A673 (cell line): ENCODE measurements around the gene KRT37. TPM values are rescaled to one million over a fixed set of nuclear protein-coding genes. Genes with fewer than 3 reads are reported as not detected.

Experiments used
- BruUV-seq: library from RNA; stranded (reverse); fragments of 400-500 nt; replicated peaks from 2 replicates; lab custom pipeline; 2021; lab: Mats Ljungman, UMichigan
- CTCF ChIA-PET: fragments of 300-600 bp; sonication (Branson Sonifier 250); formaldehyde crosslinking; loops from one replicate; lab custom pipeline; 2022; ENCODE audit warnings: antibody characterized with exemption; lab: Charles Lee
- POLR2A ChIA-PET: fragments of 300-600 bp; sonication (Branson Sonifier 250); formaldehyde crosslinking; loops from one replicate; lab custom pipeline; 2022; ENCODE audit warnings: antibody characterized with exemption; ENCODE audit not compliant: low non-redundant PET; lab: Charles Lee
- DNase-seq: peaks from one replicate; pipeline ENCODE4 v3.0.0-alpha.2; 2015; ENCODE audit warnings: low spot score
- H3K27ac ChIP-seq: fragments of 200-600 bp; sonication (generic); 2 replicates; pipeline ENCODE4 v1.5.1; 2016; ENCODE audit warnings: mixed run types, low read depth, mild to moderate bottlenecking, mixed read lengths, antibody characterized with exemption, low read length; ENCODE audit not compliant: poor library complexity, severe bottlenecking
- H3K27me3 ChIP-seq: fragments of 200-600 bp; sonication (generic); replicated peaks from 2 replicates; pipeline ENCODE4 v1.6.1; 2017; ENCODE audit warnings: mixed run types, low read depth, mild to moderate bottlenecking, mixed read lengths, antibody characterized with exemption, low read length; ENCODE audit not compliant: insufficient read depth, poor library complexity
- H3K36me3 ChIP-seq: fragments of 200-600 bp; sonication (generic); 2 replicates; pipeline ENCODE4 v1.6.1; 2016; ENCODE audit warnings: mixed run types, mild to moderate bottlenecking, mixed read lengths, antibody characterized with exemption, low read length; ENCODE audit not compliant: insufficient read depth, poor library complexity, severe bottlenecking
- H3K4me1 ChIP-seq: fragments of 200-600 bp; sonication (generic); 2 replicates; pipeline ENCODE4 v1.6.1; 2017; ENCODE audit warnings: mixed run types, mild to moderate bottlenecking, mixed read lengths, antibody characterized with exemption, low read length; ENCODE audit not compliant: insufficient read depth, poor library complexity, severe bottlenecking
- H3K4me3 ChIP-seq: fragments of 200-600 bp; sonication (generic); 2 replicates; pipeline ENCODE4 v1.5.1; 2016; ENCODE audit warnings: low read depth, mixed run types, mild to moderate bottlenecking, mixed read lengths, low read length; ENCODE audit not compliant: poor library complexity, severe bottlenecking
- H3K9me3 ChIP-seq: fragments of 200-600 bp; sonication (generic); 2 replicates; pipeline ENCODE4 v1.6.1; 2016; ENCODE audit warnings: mixed run types, low read depth, mild to moderate bottlenecking, mixed read lengths, antibody characterized with exemption, low read length; ENCODE audit not compliant: poor library complexity, severe bottlenecking
- EZH2 ChIP-seq: fragments of 200-600 bp; sonication (generic); IDR thresholded peaks from 2 replicates; pipeline ENCODE4 v1.6.1; 2017; ENCODE audit warnings: borderline replicate concordance, low read depth, mild to moderate bottlenecking, mixed read lengths, antibody characterized with exemption, low read length; ENCODE audit not compliant: poor library complexity, severe bottlenecking
- intact Hi-C: fragments of 100-400 bp; cut with micrococcal nuclease; formaldehyde crosslinking; loops from one replicate; pipeline ENCODE4 v1.10.0; 2022; ENCODE audit not compliant: unreplicated experiment
- total RNA-seq: library from RNA; stranded (reverse); gene quantifications from 2 replicates; pipeline ENCODE4 v1.2.3, GENCODE V29; 2021
- TF ChIP-seq, protein P1 (sequence below): fragments of 300-800, 200-600 bp; sonication (generic); conservative IDR thresholded peaks from 2 replicates; pipeline ENCODE4 v1.5.1; 2017; ENCODE audit warnings: low read depth, mild to moderate bottlenecking, antibody characterized with exemption, low read length, moderate library complexity, mixed read lengths

KRT37 gene
- total RNA-seq, 1 experiment from 2014 or later: not detected

- Histone ChIP-seq H3K9me3 (no peaks in the 10 kb centered on the region), H3K36me3 (no peaks in the 10 kb centered on the region), H3K4me1 (peaks cover 6% of the 10 kb centered on the region), H3K27ac (peak overlapping the region; percentile 42), H3K4me3 (no peak overlapping the region), H3K27me3 (no peaks in the 10 kb centered on the region)
- BruUV-seq: no TSS peak
- CTCF ChIA-PET: no interaction called here
- peak; percentile 17 for DNase-seq
- TF ChIP-seq, protein P1, sequence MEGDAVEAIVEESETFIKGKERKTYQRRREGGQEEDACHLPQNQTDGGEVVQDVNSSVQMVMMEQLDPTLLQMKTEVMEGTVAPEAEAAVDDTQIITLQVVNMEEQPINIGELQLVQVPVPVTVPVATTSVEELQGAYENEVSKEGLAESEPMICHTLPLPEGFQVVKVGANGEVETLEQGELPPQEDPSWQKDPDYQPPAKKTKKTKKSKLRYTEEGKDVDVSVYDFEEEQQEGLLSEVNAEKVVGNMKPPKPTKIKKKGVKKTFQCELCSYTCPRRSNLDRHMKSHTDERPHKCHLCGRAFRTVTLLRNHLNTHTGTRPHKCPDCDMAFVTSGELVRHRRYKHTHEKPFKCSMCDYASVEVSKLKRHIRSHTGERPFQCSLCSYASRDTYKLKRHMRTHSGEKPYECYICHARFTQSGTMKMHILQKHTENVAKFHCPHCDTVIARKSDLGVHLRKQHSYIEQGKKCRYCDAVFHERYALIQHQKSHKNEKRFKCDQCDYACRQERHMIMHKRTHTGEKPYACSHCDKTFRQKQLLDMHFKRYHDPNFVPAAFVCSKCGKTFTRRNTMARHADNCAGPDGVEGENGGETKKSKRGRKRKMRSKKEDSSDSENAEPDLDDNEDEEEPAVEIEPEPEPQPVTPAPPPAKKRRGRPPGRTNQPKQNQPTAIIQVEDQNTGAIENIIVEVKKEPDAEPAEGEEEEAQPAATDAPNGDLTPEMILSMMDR: no peak
- TF ChIP-seq EZH2: no peak
- intact Hi-C loops: no loop called here
- POLR2A ChIA-PET: no interaction called here
These were observed 46.8 kb downstream of the KRT37 start for GRCh38 chr17:41377546-41377945.

Other genes with a start within 250 kb of the KRT37 start
- not detected in 2 replicates for gene KRTAP4-2, start 246.4 kb downstream of the KRT37 start, total RNA-seq
- not detected in 2 replicates for gene KRTAP4-1, start 239.7 kb downstream of the KRT37 start, total RNA-seq
- not detected in 2 replicates for gene KRTAP9-1, start 234.7 kb downstream of the KRT37 start, total RNA-seq
- gene KRTAP9-2, start 197.9 kb downstream of the KRT37 start, total RNA-seq: not detected in 2 replicates
- not detected in 2 replicates for gene KRTAP9-3, start 192.1 kb downstream of the KRT37 start, total RNA-seq
- gene KRTAP9-8, start 186.6 kb downstream of the KRT37 start, total RNA-seq: not detected in 2 replicates
- not detected in 2 replicates for gene KRTAP9-4, start 174.9 kb downstream of the KRT37 start, total RNA-seq
- gene KRTAP9-9, start 169.2 kb downstream of the KRT37 start, total RNA-seq: not detected in 2 replicates
- gene KRTAP9-6, start 159.2 kb downstream of the KRT37 start, total RNA-seq: not detected in 2 replicates
- gene KRTAP9-7, start 148.9 kb downstream of the KRT37 start, total RNA-seq: not detected in 2 replicates
- gene KRTAP29-1, start 121.7 kb downstream of the KRT37 start, total RNA-seq: not detected in 2 replicates
- gene KRTAP16-1, start 115.3 kb downstream of the KRT37 start, total RNA-seq: not detected in 2 replicates
- not detected in 2 replicates for gene KRTAP17-1, start 108.9 kb downstream of the KRT37 start, total RNA-seq
- not detected in 2 replicates for gene KRT33A, start 73.8 kb downstream of the KRT37 start, total RNA-seq
- gene KRT33B, start 54.8 kb downstream of the KRT37 start, total RNA-seq: not detected in 2 replicates
- not detected in 2 replicates for gene KRT34, start 42.3 kb downstream of the KRT37 start, total RNA-seq
- gene KRT31, start 27.0 kb downstream of the KRT37 start, total RNA-seq: not detected in 2 replicates
- gene KRT38, start 16.4 kb upstream of the KRT37 start, total RNA-seq: not detected in 2 replicates
- gene KRT32, start 42.8 kb upstream of the KRT37 start, total RNA-seq: not detected in 2 replicates
- not detected in 2 replicates for gene KRT35, start 56.6 kb upstream of the KRT37 start, total RNA-seq
- not detected in 2 replicates for gene KRT36, start 65.3 kb upstream of the KRT37 start, total RNA-seq
- gene KRT13, start 81.0 kb upstream of the KRT37 start, total RNA-seq: not detected in 2 replicates
- not detected in 2 replicates for gene KRT15, start 94.3 kb upstream of the KRT37 start, total RNA-seq
- gene KRT19, start 103.7 kb upstream of the KRT37 start, total RNA-seq: 0.34 and 0.74 TPM in 2 replicates
- not detected in 2 replicates for gene KRT9, start 147.5 kb upstream of the KRT37 start, total RNA-seq
- gene KRT14, start 162.3 kb upstream of the KRT37 start, total RNA-seq: not detected in 2 replicates
- not detected in 2 replicates for gene KRT16, start 188.2 kb upstream of the KRT37 start, total RNA-seq
- 54.1 and 82.2 TPM in 2 replicates for gene KRT17, start 200.0 kb upstream of the KRT37 start, total RNA-seq